NCI-H82 treated with DMSO at 0.1 percent for 48 hours (cell line): ENCODE data around the gene RELB.
"Not testable (repeated sequence)": the region's sequence is repeated elsewhere in the genome, so short reads cannot be mapped to it uniquely, and the experiment has no call there.

Experiments
- DNase-seq: peaks from one replicate; lab custom pipeline; 2025; ENCODE audit not compliant: unreplicated experiment; lab: John Stamatoyannopoulos, UW

RELB gene

GRCh38 chr19:44987148-44987675 is 14.1 kb upstream of the RELB start:
- DNase-seq = no peak

- DNase-seq = no peak
Measured at GRCh38 chr19:44988273-44988672, 13.0 kb upstream of the RELB start.

GRCh38 chr19:44988896-44989556 is 12.2 kb upstream of the RELB start:
- DNase-seq = no peak

- no peak for DNase-seq
Measured at GRCh38 chr19:44990459-44990858, 10.8 kb upstream of the RELB start.

- no peak for DNase-seq
Measured at GRCh38 chr19:44990966-44991365, 10.3 kb upstream of the RELB start.

- no peak for DNase-seq
Measured at GRCh38 chr19:44992336-44993163, 8.7 kb upstream of the RELB start.

- no peak for DNase-seq
Measured at GRCh38 chr19:44993526-44993925, 7.7 kb upstream of the RELB start.

GRCh38 chr19:44993926-44994537 is 7.2 kb upstream of the RELB start:
- DNase-seq = no peak

- DNase-seq = no peak
Measured at GRCh38 chr19:44998025-44998424, 3.2 kb upstream of the RELB start.

- DNase-seq = not testable (repeated sequence)
Measured at GRCh38 chr19:44999131-44999925, 1.9 kb upstream of the RELB start.

GRCh38 chr19:45000665-45001064 is 599 bp upstream of the RELB start:
- not testable (repeated sequence) for DNase-seq

GRCh38 chr19:45003485-45003884 is 2.2 kb downstream of the RELB start:
- no peak for DNase-seq

- DNase-seq = no peak
Measured at GRCh38 chr19:45005787-45006186, 4.5 kb downstream of the RELB start.

GRCh38 chr19:45008552-45008951 is 7.3 kb downstream of the RELB start:
- no peak for DNase-seq

- DNase-seq = no peak
Measured at GRCh38 chr19:45009625-45010255, 8.5 kb downstream of the RELB start.

GRCh38 chr19:45010306-45010705 is 9.0 kb downstream of the RELB start:
- DNase-seq = no peak

GRCh38 chr19:45011959-45012358 is 10.7 kb downstream of the RELB start:
- no peak for DNase-seq

GRCh38 chr19:45016388-45017314 is 15.4 kb downstream of the RELB start:
- DNase-seq = peak; percentile 69

GRCh38 chr19:45019187-45019586 is 17.9 kb downstream of the RELB start:
- no peak for DNase-seq
